HepG2 (cell line): ENCODE measurements around the gene ANKFY1. TPM values are rescaled to one million over a fixed set of nuclear protein-coding genes. Genes with fewer than 3 reads are reported as not detected.

Source experiments
- ATAC-seq: fragments of 200-7000 bp; cut with Tn5 transposase; 3 replicates; pipeline ENCODE4 v1.9.1; 2020; ENCODE audit warnings: mild to moderate bottlenecking, moderate library complexity
- BruUV-seq: library from RNA; stranded (reverse); fragments of 400-500 nt; replicated peaks from 2 replicates; lab custom pipeline; 2021; lab: Mats Ljungman, UMichigan
- CTCF ChIA-PET: fragments of 300-600 bp; formaldehyde crosslinking; extraction: SDS; loops from one replicate; lab custom pipeline; 2021; ENCODE audit warnings: low total read pairs, inconsistent platforms, low intra/inter-chr PET ratio; lab: Yijun Ruan, JAX
- POLR2A ChIA-PET: fragments of 350-600 bp; sonication (Branson Sonifier 250); formaldehyde crosslinking; loops from one replicate; lab custom pipeline; 2020; ENCODE audit warnings: antibody characterized with exemption, inconsistent platforms; lab: Yijun Ruan, JAX
- DNase-seq: peaks from one replicate; pipeline ENCODE4 v3.0.0-alpha.2; 2015; ENCODE audit warnings: low spot score
- FAIRE-seq: peaks from 3 replicates; lab custom pipeline; 2011; peaks lifted over from hg19 to GRCh38; lab: Jason Lieb, UNC
- H2AFZ ChIP-seq: one replicate; pipeline ENCODE4 v1.6.1; 2011; ENCODE audit warnings: low read length, inconsistent platforms
- H3K27ac ChIP-seq: fragments of 300-600 bp; 3 replicates; pipeline ENCODE4 v1.8.0; 2011; ENCODE audit warnings: mixed run types, mild to moderate bottlenecking, mixed read lengths, low read length, inconsistent platforms; ENCODE audit not compliant: insufficient read depth; ENCODE audit errors: extremely low read length
- H3K27me3 ChIP-seq, 2 experiments: fragments of 200-600 bp in 1 of 2; 2 replicates in 1 of 2; 3 replicates in 1 of 2; pipeline versions ENCODE4 v1.6.0 to v1.8.0; 2011; ENCODE audit warnings: low read length in 2 of 2, mild to moderate bottlenecking in 2 of 2, moderate library complexity in 2 of 2, inconsistent platforms in 1 of 2; ENCODE audit not compliant: insufficient read depth in 2 of 2, control insufficient read depth in 1 of 2
- H3K36me3 ChIP-seq, 2 experiments: fragments of 200-600 bp in 1 of 2; replicated peaks in 1 of 2; 2 replicates in 1 of 2; 3 replicates in 1 of 2; pipeline versions ENCODE4 v1.5.1 to v1.8.0; 2011; ENCODE audit warnings: low read length in 2 of 2, inconsistent platforms in 1 of 2; ENCODE audit not compliant: insufficient read depth in 2 of 2, control insufficient read depth in 1 of 2
- H3K4me1 ChIP-seq: 2 replicates; pipeline ENCODE4 v1.5.1; 2012; ENCODE audit warnings: low read length, inconsistent platforms; ENCODE audit not compliant: insufficient read depth
- H3K4me2 ChIP-seq: 2 replicates; pipeline ENCODE4 v1.6.0; 2011; ENCODE audit warnings: low read depth, low read length, inconsistent platforms
- H3K4me3 ChIP-seq, 3 experiments: fragments of 200-600 bp in 1 of 3; sonication (generic), shearing (Covaris generic) in 1 of 3; replicated peaks in 1 of 3; 2 replicates each; pipeline ENCODE4 v1.5.1; 2011 to 2016; ENCODE audit warnings: low read length in 3 of 3, inconsistent platforms in 2 of 3, low read depth in 2 of 3, mild to moderate bottlenecking in 2 of 3, control low read depth in 1 of 3, mixed read lengths in 1 of 3; ENCODE audit not compliant: insufficient read depth in 1 of 3
- H3K79me2 ChIP-seq: one replicate; pipeline ENCODE4 v1.6.1; 2011; ENCODE audit warnings: low read length, inconsistent platforms; ENCODE audit not compliant: insufficient read depth
- H3K9ac ChIP-seq: 2 replicates; pipeline ENCODE4 v1.6.0; 2011; ENCODE audit warnings: mild to moderate bottlenecking, low read depth, low read length, inconsistent platforms; ENCODE audit not compliant: insufficient read depth
- H3K9me3 ChIP-seq: 2 replicates; pipeline ENCODE4 v1.5.1; 2012; ENCODE audit warnings: mild to moderate bottlenecking, low read length
- H4K20me1 ChIP-seq: 2 replicates; pipeline ENCODE4 v1.6.0; 2011; ENCODE audit warnings: inconsistent platforms, mild to moderate bottlenecking, low read length, moderate library complexity; ENCODE audit not compliant: insufficient read depth
- ASH2L ChIP-seq: fragments of 300-600, 200-600 bp; sonication (generic); IDR thresholded peaks from 2 replicates; pipeline ENCODE4 v1.7.0; 2017; ENCODE audit warnings: low read depth, mild to moderate bottlenecking, moderate library complexity, mixed read lengths, low read length; ENCODE audit not compliant: insufficient read length
- EEA1 ChIP-seq: sonication (generic); formaldehyde crosslinking; IDR thresholded peaks from 2 replicates; pipeline ENCODE4 v1.5.1; 2020; ENCODE audit warnings: mild to moderate bottlenecking, missing genetic modification reagents, borderline replicate concordance
- GLI4 ChIP-seq: sonication (generic); formaldehyde crosslinking; IDR thresholded peaks from 2 replicates; pipeline ENCODE4 v1.5.1; 2020; ENCODE audit warnings: missing genetic modification reagents, mild to moderate bottlenecking, moderate library complexity, borderline replicate concordance
- JUND ChIP-seq: sonication (generic); formaldehyde crosslinking; IDR thresholded peaks from 2 replicates; pipeline ENCODE4 v1.8.0; 2022; ENCODE audit warnings: mild to moderate bottlenecking, missing genetic modification reagents
- NFKB2 ChIP-seq: sonication (generic); formaldehyde crosslinking; IDR thresholded peaks from 2 replicates; pipeline ENCODE4 v1.4.0; 2020; ENCODE audit warnings: missing genetic modification reagents, borderline replicate concordance
- PHF21A ChIP-seq: sonication (generic); formaldehyde crosslinking; IDR thresholded peaks from 2 replicates; pipeline ENCODE4 v1.5.0; 2020; ENCODE audit warnings: mild to moderate bottlenecking, missing genetic modification reagents
- ZFY ChIP-seq: sonication (generic); formaldehyde crosslinking; IDR thresholded peaks from 2 replicates; pipeline ENCODE4 v1.4.0; 2020; ENCODE audit warnings: missing genetic modification reagents
- ZKSCAN5 ChIP-seq: sonication (generic); formaldehyde crosslinking; IDR thresholded peaks from 2 replicates; pipeline ENCODE4 v1.5.1; 2020; ENCODE audit warnings: mild to moderate bottlenecking, missing genetic modification reagents
- ZNF333 ChIP-seq: sonication (generic); formaldehyde crosslinking; IDR thresholded peaks from 2 replicates; pipeline ENCODE4 v1.4.0; 2020; ENCODE audit warnings: mild to moderate bottlenecking, missing genetic modification reagents, borderline replicate concordance
- ZNF530 ChIP-seq: sonication (generic); formaldehyde crosslinking; IDR thresholded peaks from 2 replicates; pipeline ENCODE4 v1.5.0; 2020; ENCODE audit warnings: low read depth, mild to moderate bottlenecking, missing genetic modification reagents
- ZNF674 ChIP-seq: sonication (generic); formaldehyde crosslinking; IDR thresholded peaks from 2 replicates; pipeline ENCODE4 v1.5.0; 2020; ENCODE audit warnings: low read depth, mild to moderate bottlenecking, missing genetic modification reagents
- ZNF713 ChIP-seq: sonication (generic); formaldehyde crosslinking; IDR thresholded peaks from 2 replicates; pipeline ENCODE4 v1.4.0; 2020; ENCODE audit warnings: mild to moderate bottlenecking, missing genetic modification reagents
- WGBS: methylation state at CpG from one replicate; pipeline ENCODE4 v1.1.6; 2017; ENCODE audit warnings: low lambda C conversion rate; 5-methylcytosine and 5-hydroxymethylcytosine counted together
- in situ Hi-C: cut with HindIII; loops from 2 replicates; pipeline ENCODE4 v1.10.0; 2017; ENCODE audit warnings: low pct_unique_long_range_greater_than_20kb; ENCODE audit not compliant: extremely low pct_ligation_motif_present
- intact Hi-C: fragments of 100-400 bp; cut with micrococcal nuclease; formaldehyde crosslinking; loops from one replicate; pipeline ENCODE4 v1.10.0; 2022; ENCODE audit not compliant: unreplicated experiment
- polyA plus RNA-seq, 8 experiments: library from polyadenylated mRNA; depleted of rRNA in 3 of 8; stranded (reverse) in 7 of 8; unstranded in 1 of 8; fragments of >200 nt; fragmentation: Illumina TruSeq in 4 of 8; extraction: Trizol in 4 of 8; gene quantifications; 2 replicates each; pipeline versions ENCODE4 v1.2.1 to v1.2.3, GENCODE V29; 2011 to 2016; ENCODE audit warnings: low read depth in 4 of 8, missing spikeins in 1 of 8, mixed read lengths in 1 of 8; ENCODE audit not compliant: insufficient read depth in 1 of 8
- total RNA-seq, 5 experiments: library from RNA; depleted of rRNA; stranded (reverse); fragments of >200 nt; fragmentation: Illumina TruSeq; extraction: Trizol; gene quantifications; 2 replicates each; pipeline ENCODE4 v1.2.3, GENCODE V29; 2016; ENCODE audit warnings: low read depth in 1 of 5
- TF ChIP-seq, protein P1 (sequence below): sonication (generic); formaldehyde crosslinking; IDR thresholded peaks from 2 replicates; pipeline ENCODE4 v1.4.0; 2020; ENCODE audit warnings: mild to moderate bottlenecking, missing genetic modification reagents
- TF ChIP-seq, protein P2 (sequence below): sonication (generic); formaldehyde crosslinking; IDR thresholded peaks from 2 replicates; pipeline ENCODE4 v1.4.0; 2020; ENCODE audit warnings: low read depth, mild to moderate bottlenecking, missing genetic modification reagents
- TF ChIP-seq, protein P3 (sequence below): sonication (generic); formaldehyde crosslinking; IDR thresholded peaks from 2 replicates; pipeline ENCODE4 v1.8.0; 2022; ENCODE audit warnings: mild to moderate bottlenecking, missing genetic modification reagents; ENCODE audit not compliant: insufficient replicate concordance

Gene ANKFY1
- total and polyA plus RNA-seq, 2 of the 13 experiments (the other 11 are each of a cell fraction or from before 2014, with no cell fraction given) = 11.9 to 16.8 TPM

DNA sequence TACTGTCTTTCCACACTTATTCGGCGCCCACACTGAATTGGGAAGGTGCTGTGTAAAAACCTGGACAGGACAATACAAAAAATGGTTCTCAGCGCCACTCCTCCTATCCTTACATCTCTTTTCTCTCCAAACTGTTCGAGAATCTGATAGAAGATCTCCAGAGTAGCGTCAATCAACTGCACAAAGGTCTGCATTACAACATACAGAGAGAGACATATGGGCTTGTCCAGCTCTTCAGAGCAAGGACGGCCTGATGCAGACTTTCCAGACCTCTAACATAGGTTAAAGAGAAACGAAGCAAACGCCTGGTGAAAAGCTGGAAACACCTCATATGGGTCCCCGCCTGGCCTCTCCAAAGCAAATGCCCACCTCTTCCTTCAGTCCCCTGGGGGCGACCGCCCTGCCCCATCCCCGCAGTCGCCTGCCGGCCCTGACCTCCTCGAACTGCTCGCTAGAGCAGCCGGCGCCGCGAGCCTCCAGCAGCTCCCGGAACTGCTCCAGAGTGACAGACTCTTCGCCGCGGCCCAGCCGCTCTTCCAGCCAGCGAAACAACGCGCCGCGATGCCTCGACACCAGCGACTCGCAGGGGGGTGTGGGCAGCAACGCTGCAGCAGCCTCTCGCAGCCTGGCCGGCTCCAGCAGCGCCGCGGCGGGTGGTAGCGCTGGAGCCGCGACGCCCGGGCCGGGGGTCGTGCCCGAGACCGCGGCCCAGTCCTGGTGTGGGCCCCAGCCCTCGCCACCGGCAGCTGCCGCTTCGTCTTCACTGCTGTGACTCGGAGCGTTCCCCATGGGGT, 121.5 kb downstream of the ANKFY1 start (continued):
- no peak for TF ChIP-seq PHF21A
- peak; percentile 91 for TF ChIP-seq ASH2L
- TF ChIP-seq, protein P1, sequence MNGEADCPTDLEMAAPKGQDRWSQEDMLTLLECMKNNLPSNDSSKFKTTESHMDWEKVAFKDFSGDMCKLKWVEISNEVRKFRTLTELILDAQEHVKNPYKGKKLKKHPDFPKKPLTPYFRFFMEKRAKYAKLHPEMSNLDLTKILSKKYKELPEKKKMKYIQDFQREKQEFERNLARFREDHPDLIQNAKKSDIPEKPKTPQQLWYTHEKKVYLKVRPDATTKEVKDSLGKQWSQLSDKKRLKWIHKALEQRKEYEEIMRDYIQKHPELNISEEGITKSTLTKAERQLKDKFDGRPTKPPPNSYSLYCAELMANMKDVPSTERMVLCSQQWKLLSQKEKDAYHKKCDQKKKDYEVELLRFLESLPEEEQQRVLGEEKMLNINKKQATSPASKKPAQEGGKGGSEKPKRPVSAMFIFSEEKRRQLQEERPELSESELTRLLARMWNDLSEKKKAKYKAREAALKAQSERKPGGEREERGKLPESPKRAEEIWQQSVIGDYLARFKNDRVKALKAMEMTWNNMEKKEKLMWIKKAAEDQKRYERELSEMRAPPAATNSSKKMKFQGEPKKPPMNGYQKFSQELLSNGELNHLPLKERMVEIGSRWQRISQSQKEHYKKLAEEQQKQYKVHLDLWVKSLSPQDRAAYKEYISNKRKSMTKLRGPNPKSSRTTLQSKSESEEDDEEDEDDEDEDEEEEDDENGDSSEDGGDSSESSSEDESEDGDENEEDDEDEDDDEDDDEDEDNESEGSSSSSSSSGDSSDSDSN (CRISPR knock-in tag) = peak; percentile 85; the same call in 1 of the 2 replicates
- peak; percentile 63 for TF ChIP-seq EEA1
- no peak for TF ChIP-seq ZNF674 (CRISPR knock-in tag)
- TF ChIP-seq ZFY (CRISPR knock-in tag) = peak; percentile 82
- peak; percentile 85; the same call in 1 of the 2 replicates for TF ChIP-seq GLI4 (CRISPR knock-in tag)
- 0 out of 2 replicates have a peak, but pooled peaks have one; percentile 11 for TF ChIP-seq ZNF713 (CRISPR knock-in tag)
- TF ChIP-seq JUND (CRISPR knock-in tag) = 0 out of 2 replicates have a peak, but pooled peaks have one; percentile 6

DNA sequence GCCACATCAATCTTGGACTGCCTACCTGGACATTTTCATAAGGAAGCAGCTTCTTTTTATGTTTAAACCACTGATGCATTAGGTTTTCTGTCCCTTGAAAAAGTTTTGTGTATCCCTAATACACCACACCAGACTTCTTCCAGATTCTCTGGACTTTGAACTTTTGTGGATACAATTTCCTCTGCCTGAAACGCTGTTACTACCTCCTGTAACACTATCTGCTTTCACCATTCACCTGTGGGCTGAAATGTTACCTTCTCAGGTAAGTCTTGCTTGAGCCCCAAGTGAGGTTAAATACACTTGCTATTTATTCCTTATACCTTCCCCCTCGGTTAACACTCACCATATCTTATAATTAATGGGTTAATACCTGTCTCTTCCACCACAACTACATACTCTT, 123.7 kb downstream of the ANKFY1 start:
- FAIRE-seq = no peak
- no peak overlapping the region for H2AFZ ChIP-seq
- CTCF ChIA-PET = no interaction called here
- no peak for ATAC-seq
- peaks cover 35% of the 10 kb centered on the region for H3K4me1 ChIP-seq
- 32% methylated on average over 2 of the region's 2 CpGs for whole genome bisulfite sequencing
- H3K9me3 ChIP-seq = no peaks in the 10 kb centered on the region
- intact Hi-C loops = loop anchor here (5.0 kb wide), 1 partner anchor 227 kb away; the partner anchor contains the start of gene UBE2G1
- BruUV-seq = no TSS peak
- 0 out of 2 replicates have a peak overlapping the region, but pooled peaks have one; percentile 16 for H3K9ac ChIP-seq
- no peak overlapping the region for H3K27ac ChIP-seq
- peak overlapping the region; percentile 20; the same call in 1 of the 2 replicates for H3K4me2 ChIP-seq
- H3K4me3 ChIP-seq = no peak overlapping the region
- H4K20me1 ChIP-seq = no peaks in the 10 kb centered on the region
- no peaks in the 10 kb centered on the region; a peak in 1 of 5 replicates for H3K27me3 ChIP-seq
- no peak for DNase-seq
- peaks cover 1 to 5% of the 10 kb centered on the region in 2 experiments; a peak in 4 of 5 replicates for H3K36me3 ChIP-seq
- H3K79me2 ChIP-seq = peaks cover 46% of the 10 kb centered on the region
- POLR2A ChIA-PET = no interaction called here
- in situ Hi-C loops = no loop called here
- TF ChIP-seq ZNF530 (CRISPR knock-in tag) (no peak), NFKB2 (CRISPR knock-in tag) (no peak), ZNF333 (CRISPR knock-in tag) (no peak), ZKSCAN5 (no peak)
- TF ChIP-seq, protein P2, sequence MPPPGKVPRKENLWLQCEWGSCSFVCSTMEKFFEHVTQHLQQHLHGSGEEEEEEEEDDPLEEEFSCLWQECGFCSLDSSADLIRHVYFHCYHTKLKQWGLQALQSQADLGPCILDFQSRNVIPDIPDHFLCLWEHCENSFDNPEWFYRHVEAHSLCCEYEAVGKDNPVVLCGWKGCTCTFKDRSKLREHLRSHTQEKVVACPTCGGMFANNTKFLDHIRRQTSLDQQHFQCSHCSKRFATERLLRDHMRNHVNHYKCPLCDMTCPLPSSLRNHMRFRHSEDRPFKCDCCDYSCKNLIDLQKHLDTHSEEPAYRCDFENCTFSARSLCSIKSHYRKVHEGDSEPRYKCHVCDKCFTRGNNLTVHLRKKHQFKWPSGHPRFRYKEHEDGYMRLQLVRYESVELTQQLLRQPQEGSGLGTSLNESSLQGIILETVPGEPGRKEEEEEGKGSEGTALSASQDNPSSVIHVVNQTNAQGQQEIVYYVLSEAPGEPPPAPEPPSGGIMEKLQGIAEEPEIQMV (CRISPR knock-in tag) = no peak
- TF ChIP-seq, protein P3, sequence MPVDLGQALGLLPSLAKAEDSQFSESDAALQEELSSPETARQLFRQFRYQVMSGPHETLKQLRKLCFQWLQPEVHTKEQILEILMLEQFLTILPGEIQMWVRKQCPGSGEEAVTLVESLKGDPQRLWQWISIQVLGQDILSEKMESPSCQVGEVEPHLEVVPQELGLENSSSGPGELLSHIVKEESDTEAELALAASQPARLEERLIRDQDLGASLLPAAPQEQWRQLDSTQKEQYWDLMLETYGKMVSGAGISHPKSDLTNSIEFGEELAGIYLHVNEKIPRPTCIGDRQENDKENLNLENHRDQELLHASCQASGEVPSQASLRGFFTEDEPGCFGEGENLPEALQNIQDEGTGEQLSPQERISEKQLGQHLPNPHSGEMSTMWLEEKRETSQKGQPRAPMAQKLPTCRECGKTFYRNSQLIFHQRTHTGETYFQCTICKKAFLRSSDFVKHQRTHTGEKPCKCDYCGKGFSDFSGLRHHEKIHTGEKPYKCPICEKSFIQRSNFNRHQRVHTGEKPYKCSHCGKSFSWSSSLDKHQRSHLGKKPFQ = no peak
